ENCODE results near the gene PDE10A. TPM values are rescaled to one million over a fixed set of nuclear protein-coding genes. Genes with fewer than 3 reads are reported as not detected.

PDE10A gene
- total and polyA plus RNA-seq, 9 of the 15 experiments (the other 6 are each of a cell fraction or from before 2014, with no cell fraction given), result 0.04 TPM; not detected in 8

- no TSS peak for BruUV-seq (replicated peaks)
- no peak for DNase-seq (ENCODE audit: extremely low read depth in 1 of 4, low spot score in 3 of 4)
- intact Hi-C loops (cut with micrococcal nuclease) (no loop called here), in situ Hi-C loops (cut with MboI) (no loop called here)
- no peaks in the 10 kb centered on the region for H3K9me3 ChIP-seq (replicated peaks; ENCODE audit: control insufficient read depth, insufficient read depth, low read depth, low read length)
- POLR2A ChIA-PET, result no interaction called here
- no peak for FAIRE-seq
- no peaks in the 10 kb centered on the region for H3K36me3 ChIP-seq (ENCODE audit: control insufficient read depth, insufficient read depth, low read length)
- no peaks in the 10 kb centered on the region for H4K20me1 ChIP-seq (replicated peaks; ENCODE audit: control insufficient read depth, insufficient read depth, low read length)
- no peak overlapping the region for H3K27ac ChIP-seq (ENCODE audit: extremely low read depth, low read depth, low read length)
- no peak overlapping the region for H3K9ac ChIP-seq (ENCODE audit: insufficient read depth in 1 of 2, low read depth in 2 of 2, low read length in 2 of 2)
- H3K79me2 ChIP-seq (ENCODE audit: control insufficient read depth, insufficient read depth, low read length), result no peaks in the 10 kb centered on the region
- H3K9me1 ChIP-seq (ENCODE audit: control insufficient read depth, insufficient read depth, low read length), result no peaks in the 10 kb centered on the region
- H3K4me3 ChIP-seq, result no peak overlapping the region
- H3K4me2 ChIP-seq (ENCODE audit: insufficient read depth, low read length), result no peak overlapping the region
- peaks cover 0 to 6% of the 10 kb centered on the region in 2 experiments; a peak in 1 of 5 replicates for H3K4me1 ChIP-seq (replicated peaks in 1 of 2; ENCODE audit: control insufficient read depth in 2 of 2, insufficient read depth in 2 of 2, low read length in 2 of 2)
- peaks cover 0 to 18% of the 10 kb centered on the region in 2 experiments; a peak in 2 of 5 replicates for H3K27me3 ChIP-seq (ENCODE audit: control insufficient read depth in 2 of 2, insufficient read depth in 2 of 2, low read length in 2 of 2)
- CTCF ChIA-PET (ENCODE audit: low intra/inter-chr PET ratio), result no interaction called here
- no peak overlapping the region for H2AFZ ChIP-seq (ENCODE audit: low read depth, low read length)
- no peak for ATAC-seq
- WGBS (ENCODE audit: insufficient coverage, low coverage, missing lambda C conversion rate), result 25% methylated on average over 30 of the region's 67 CpGs
- no peak for TF ChIP-seq ZNF277 (CRISPR knock-in tag; IDR thresholded peaks at IDR 0.05; ENCODE audit: borderline replicate concordance)
- TF ChIP-seq NUFIP1 (IDR thresholded peaks at IDR 0.05; ENCODE audit: partially characterized antibody), result no peak
- TF ChIP-seq BDP1 (IDR thresholded peaks at IDR 0.05; ENCODE audit: insufficient read depth, insufficient read length), result no peak
- no peak for TF ChIP-seq ZNF609 (CRISPR knock-in tag; IDR thresholded peaks at IDR 0.05; ENCODE audit: borderline replicate concordance)
- TF ChIP-seq ZKSCAN3 (CRISPR knock-in tag; IDR thresholded peaks at IDR 0.05), result no peak
- TF ChIP-seq ZBTB17 (CRISPR knock-in tag; IDR thresholded peaks at IDR 0.05), result no peak
- no peak for TF ChIP-seq SMARCC2 (IDR thresholded peaks at IDR 0.05; ENCODE audit: low read depth)
- TF ChIP-seq PHF8 (IDR thresholded peaks at IDR 0.05; ENCODE audit: borderline replicate concordance, low read length), result no peak
- TF ChIP-seq ZBTB49 (CRISPR knock-in tag; IDR thresholded peaks at IDR 0.05; ENCODE audit: borderline replicate concordance), result no peak
- TF ChIP-seq NCOA1 (IDR thresholded peaks at IDR 0.05; ENCODE audit: low read depth), result no peak
- no peak for TF ChIP-seq MXI1 (IDR thresholded peaks at IDR 0.05; ENCODE audit: low read depth, low read length)
- TF ChIP-seq TEAD1 (CRISPR knock-in tag; IDR thresholded peaks at IDR 0.05), result no peak
- no peak for TF ChIP-seq CBFA2T3 (IDR thresholded peaks at IDR 0.05)
- TF ChIP-seq NR3C1 (CRISPR knock-in tag; IDR thresholded peaks at IDR 0.05), result no peak
These were observed 2.8 kb downstream of the PDE10A start for GRCh38 chr6:165659945-165660856.
